ENCODE data around the gene HIC1.

The HIC1 gene

GRCh38 chr17:2085648-2085949, 30.7 kb downstream of the HIC1 start:
- TF ChIP-seq TOX (CRISPR knock-in tag; IDR thresholded peaks at IDR 0.05; ENCODE audit: borderline replicate concordance) (no peak), ISL1 (CRISPR knock-in tag; IDR thresholded peaks at IDR 0.05) (no peak), ZFP30 (CRISPR knock-in tag; IDR thresholded peaks at IDR 0.05) (no peak), PPARA (CRISPR knock-in tag; IDR thresholded peaks at IDR 0.05; ENCODE audit: borderline replicate concordance) (no peak)
- no peak for ATAC-seq

GRCh38 chr17:2086306-2086705, 31.4 kb downstream of the HIC1 start:
- no peak for ATAC-seq
- TF ChIP-seq ZNF565 (CRISPR knock-in tag; conservative IDR thresholded peaks at IDR 0.05; ENCODE audit: low read depth) (no peak), CSDC2 (CRISPR knock-in tag; IDR thresholded peaks at IDR 0.05) (no peak), ZFP3 (CRISPR knock-in tag; IDR thresholded peaks at IDR 0.05) (no peak), BACH2 (CRISPR knock-in tag; IDR thresholded peaks at IDR 0.05; ENCODE audit: borderline replicate concordance) (no peak), PPARA (CRISPR knock-in tag; IDR thresholded peaks at IDR 0.05; ENCODE audit: borderline replicate concordance) (no peak), TOX (CRISPR knock-in tag; IDR thresholded peaks at IDR 0.05; ENCODE audit: borderline replicate concordance) (no peak), GLIS3 (CRISPR knock-in tag; IDR thresholded peaks at IDR 0.05) (no peak), ISL1 (CRISPR knock-in tag; IDR thresholded peaks at IDR 0.05) (no peak), OSR1 (CRISPR knock-in tag; IDR thresholded peaks at IDR 0.05) (no peak), ZNF8 (CRISPR knock-in tag; IDR thresholded peaks at IDR 0.05) (no peak), ESRRG (CRISPR knock-in tag; IDR thresholded peaks at IDR 0.05) (no peak), SNAI2 (CRISPR knock-in tag; IDR thresholded peaks at IDR 0.05) (no peak), PATZ1 (CRISPR knock-in tag; IDR thresholded peaks at IDR 0.05; ENCODE audit: borderline replicate concordance) (no peak), ZFP30 (CRISPR knock-in tag; IDR thresholded peaks at IDR 0.05) (no peak), ZNF70 (CRISPR knock-in tag; IDR thresholded peaks at IDR 0.05) (no peak)
- TF ChIP-seq, protein P1, sequence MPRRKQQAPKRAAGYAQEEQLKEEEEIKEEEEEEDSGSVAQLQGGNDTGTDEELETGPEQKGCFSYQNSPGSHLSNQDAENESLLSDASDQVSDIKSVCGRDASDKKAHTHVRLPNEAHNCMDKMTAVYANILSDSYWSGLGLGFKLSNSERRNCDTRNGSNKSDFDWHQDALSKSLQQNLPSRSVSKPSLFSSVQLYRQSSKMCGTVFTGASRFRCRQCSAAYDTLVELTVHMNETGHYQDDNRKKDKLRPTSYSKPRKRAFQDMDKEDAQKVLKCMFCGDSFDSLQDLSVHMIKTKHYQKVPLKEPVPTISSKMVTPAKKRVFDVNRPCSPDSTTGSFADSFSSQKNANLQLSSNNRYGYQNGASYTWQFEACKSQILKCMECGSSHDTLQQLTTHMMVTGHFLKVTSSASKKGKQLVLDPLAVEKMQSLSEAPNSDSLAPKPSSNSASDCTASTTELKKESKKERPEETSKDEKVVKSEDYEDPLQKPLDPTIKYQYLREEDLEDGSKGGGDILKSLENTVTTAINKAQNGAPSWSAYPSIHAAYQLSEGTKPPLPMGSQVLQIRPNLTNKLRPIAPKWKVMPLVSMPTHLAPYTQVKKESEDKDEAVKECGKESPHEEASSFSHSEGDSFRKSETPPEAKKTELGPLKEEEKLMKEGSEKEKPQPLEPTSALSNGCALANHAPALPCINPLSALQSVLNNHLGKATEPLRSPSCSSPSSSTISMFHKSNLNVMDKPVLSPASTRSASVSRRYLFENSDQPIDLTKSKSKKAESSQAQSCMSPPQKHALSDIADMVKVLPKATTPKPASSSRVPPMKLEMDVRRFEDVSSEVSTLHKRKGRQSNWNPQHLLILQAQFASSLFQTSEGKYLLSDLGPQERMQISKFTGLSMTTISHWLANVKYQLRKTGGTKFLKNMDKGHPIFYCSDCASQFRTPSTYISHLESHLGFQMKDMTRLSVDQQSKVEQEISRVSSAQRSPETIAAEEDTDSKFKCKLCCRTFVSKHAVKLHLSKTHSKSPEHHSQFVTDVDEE (CRISPR knock-in tag; IDR thresholded peaks at IDR 0.05) = no peak

- no peak for ATAC-seq
- no peak for TF ChIP-seq TCF4 (CRISPR knock-in tag; IDR thresholded peaks at IDR 0.05; ENCODE audit: borderline replicate concordance)
- no peak for TF ChIP-seq TOX (CRISPR knock-in tag; IDR thresholded peaks at IDR 0.05; ENCODE audit: borderline replicate concordance)
- TF ChIP-seq ZNF8 (CRISPR knock-in tag; IDR thresholded peaks at IDR 0.05) = no peak
- TF ChIP-seq BACH2 (CRISPR knock-in tag; IDR thresholded peaks at IDR 0.05; ENCODE audit: borderline replicate concordance) = no peak
- no peak for TF ChIP-seq SNAI2 (CRISPR knock-in tag; IDR thresholded peaks at IDR 0.05)
- no peak for TF ChIP-seq ZC3H10 (CRISPR knock-in tag; IDR thresholded peaks at IDR 0.05)
- no peak for TF ChIP-seq PPARA (CRISPR knock-in tag; IDR thresholded peaks at IDR 0.05; ENCODE audit: borderline replicate concordance)
- no peak for TF ChIP-seq CREB5 (CRISPR knock-in tag; IDR thresholded peaks at IDR 0.05; ENCODE audit: low read depth)
- TF ChIP-seq RARB (CRISPR knock-in tag; IDR thresholded peaks at IDR 0.05) = no peak
- TF ChIP-seq CSRNP3 (CRISPR knock-in tag; IDR thresholded peaks at IDR 0.05) = no peak
Observed at GRCh38 chr17:2087597-2088211, 32.8 kb downstream of the HIC1 start.

DNA sequence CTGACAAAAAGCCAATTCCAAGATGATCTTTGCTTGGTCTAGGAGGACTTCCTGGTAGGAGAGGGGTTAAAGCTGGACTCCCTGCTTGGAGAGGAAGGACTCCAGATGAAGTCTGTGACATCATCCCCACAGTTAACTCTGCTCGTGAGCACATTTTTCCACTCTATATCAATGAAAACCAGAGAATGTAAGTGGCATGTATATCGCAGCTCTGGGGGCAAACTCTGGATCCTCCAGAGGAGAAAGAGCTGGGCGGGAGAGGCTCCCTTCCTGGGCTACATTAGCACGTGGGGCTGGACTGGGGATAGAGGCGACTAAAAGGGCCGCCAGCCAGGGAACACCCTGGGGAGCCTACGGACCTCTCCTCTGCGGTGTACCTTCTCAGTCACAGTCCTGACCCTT, 34.1 kb downstream of the HIC1 start:
- no peak for ATAC-seq
- TF ChIP-seq ESRRG (CRISPR knock-in tag; IDR thresholded peaks at IDR 0.05) = no peak
